ENCODE data around the gene AK1. TPM values are rescaled to one million over a fixed set of nuclear protein-coding genes. Genes with fewer than 3 reads are reported as not detected.
"Not testable (repeated sequence)": the region's sequence is repeated elsewhere in the genome, so short reads cannot be mapped to it uniquely, and the experiment has no call there.

The AK1 gene
- total RNA-seq, 1 experiment from 2014 or later: 62.1 TPM

DNA sequence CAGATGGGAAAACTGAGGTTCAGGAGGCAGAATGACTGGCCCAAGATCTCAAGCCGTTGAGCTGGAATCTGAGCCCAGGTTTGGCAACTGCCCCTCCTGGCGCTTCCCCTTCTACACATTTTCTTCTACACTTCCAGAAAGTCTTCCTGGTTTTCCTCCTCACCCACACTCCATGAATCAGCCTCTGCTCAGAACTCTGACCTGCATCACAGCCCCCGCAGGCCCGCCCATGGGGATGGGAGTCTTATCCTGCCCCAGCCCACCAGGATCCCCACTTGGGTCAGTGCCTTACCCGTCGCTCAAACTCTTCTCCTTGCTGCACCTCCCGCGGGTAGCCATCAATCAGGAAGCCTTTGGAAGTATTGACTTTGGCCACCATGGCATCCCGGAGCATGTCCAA, 5.9 kb downstream of the AK1 start:
- no peak for DNase-seq (ENCODE audit: low read depth, low spot score)
- ChIA-PET POLR2A (no interaction called here), CTCF (no interaction called here)
- in situ Hi-C loops (cut with HindIII; ENCODE audit: low pct_unique_long_range_greater_than_20kb, low sequenced_read_pairs): no loop called here
- no peak for TF ChIP-seq SIN3A (IDR thresholded peaks at IDR 0.05; ENCODE audit: borderline replicate concordance, insufficient read depth, low read depth, low read length)
- TF ChIP-seq, protein P1, sequence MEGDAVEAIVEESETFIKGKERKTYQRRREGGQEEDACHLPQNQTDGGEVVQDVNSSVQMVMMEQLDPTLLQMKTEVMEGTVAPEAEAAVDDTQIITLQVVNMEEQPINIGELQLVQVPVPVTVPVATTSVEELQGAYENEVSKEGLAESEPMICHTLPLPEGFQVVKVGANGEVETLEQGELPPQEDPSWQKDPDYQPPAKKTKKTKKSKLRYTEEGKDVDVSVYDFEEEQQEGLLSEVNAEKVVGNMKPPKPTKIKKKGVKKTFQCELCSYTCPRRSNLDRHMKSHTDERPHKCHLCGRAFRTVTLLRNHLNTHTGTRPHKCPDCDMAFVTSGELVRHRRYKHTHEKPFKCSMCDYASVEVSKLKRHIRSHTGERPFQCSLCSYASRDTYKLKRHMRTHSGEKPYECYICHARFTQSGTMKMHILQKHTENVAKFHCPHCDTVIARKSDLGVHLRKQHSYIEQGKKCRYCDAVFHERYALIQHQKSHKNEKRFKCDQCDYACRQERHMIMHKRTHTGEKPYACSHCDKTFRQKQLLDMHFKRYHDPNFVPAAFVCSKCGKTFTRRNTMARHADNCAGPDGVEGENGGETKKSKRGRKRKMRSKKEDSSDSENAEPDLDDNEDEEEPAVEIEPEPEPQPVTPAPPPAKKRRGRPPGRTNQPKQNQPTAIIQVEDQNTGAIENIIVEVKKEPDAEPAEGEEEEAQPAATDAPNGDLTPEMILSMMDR (IDR thresholded peaks at IDR 0.05): no peak
- TF ChIP-seq, protein P2, sequence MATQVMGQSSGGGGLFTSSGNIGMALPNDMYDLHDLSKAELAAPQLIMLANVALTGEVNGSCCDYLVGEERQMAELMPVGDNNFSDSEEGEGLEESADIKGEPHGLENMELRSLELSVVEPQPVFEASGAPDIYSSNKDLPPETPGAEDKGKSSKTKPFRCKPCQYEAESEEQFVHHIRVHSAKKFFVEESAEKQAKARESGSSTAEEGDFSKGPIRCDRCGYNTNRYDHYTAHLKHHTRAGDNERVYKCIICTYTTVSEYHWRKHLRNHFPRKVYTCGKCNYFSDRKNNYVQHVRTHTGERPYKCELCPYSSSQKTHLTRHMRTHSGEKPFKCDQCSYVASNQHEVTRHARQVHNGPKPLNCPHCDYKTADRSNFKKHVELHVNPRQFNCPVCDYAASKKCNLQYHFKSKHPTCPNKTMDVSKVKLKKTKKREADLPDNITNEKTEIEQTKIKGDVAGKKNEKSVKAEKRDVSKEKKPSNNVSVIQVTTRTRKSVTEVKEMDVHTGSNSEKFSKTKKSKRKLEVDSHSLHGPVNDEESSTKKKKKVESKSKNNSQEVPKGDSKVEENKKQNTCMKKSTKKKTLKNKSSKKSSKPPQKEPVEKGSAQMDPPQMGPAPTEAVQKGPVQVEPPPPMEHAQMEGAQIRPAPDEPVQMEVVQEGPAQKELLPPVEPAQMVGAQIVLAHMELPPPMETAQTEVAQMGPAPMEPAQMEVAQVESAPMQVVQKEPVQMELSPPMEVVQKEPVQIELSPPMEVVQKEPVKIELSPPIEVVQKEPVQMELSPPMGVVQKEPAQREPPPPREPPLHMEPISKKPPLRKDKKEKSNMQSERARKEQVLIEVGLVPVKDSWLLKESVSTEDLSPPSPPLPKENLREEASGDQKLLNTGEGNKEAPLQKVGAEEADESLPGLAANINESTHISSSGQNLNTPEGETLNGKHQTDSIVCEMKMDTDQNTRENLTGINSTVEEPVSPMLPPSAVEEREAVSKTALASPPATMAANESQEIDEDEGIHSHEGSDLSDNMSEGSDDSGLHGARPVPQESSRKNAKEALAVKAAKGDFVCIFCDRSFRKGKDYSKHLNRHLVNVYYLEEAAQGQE (IDR thresholded peaks at IDR 0.05; ENCODE audit: insufficient read depth in 1 of 2, low read depth in 2 of 2, low read length in 1 of 2): no peak
- no peak for TF ChIP-seq TCF7L2 (IDR thresholded peaks at IDR 0.05; ENCODE audit: low read depth, low read length)
- no peak for TF ChIP-seq POLR2AphosphoS5 (IDR thresholded peaks at IDR 0.05; ENCODE audit: low read depth, low read length)
- no peak for ATAC-seq
- BruUV-seq (replicated peaks): no TSS peak
- Histone ChIP-seq H3K4me3 (ENCODE audit: low read depth in 2 of 2, low read length in 2 of 2) (no peak overlapping the region), H3K27ac (ENCODE audit: low read length) (no peak overlapping the region), H3K27me3 (ENCODE audit: control insufficient read depth, insufficient read depth, low read length) (no peaks in the 10 kb centered on the region), H3K4me1 (ENCODE audit: control insufficient read depth, insufficient read depth, low read length) (peaks cover 18% of the 10 kb centered on the region; the same call in 1 of the 2 replicates), H3K36me3 (ENCODE audit: control insufficient read depth, insufficient read depth, low read length) (no peaks in the 10 kb centered on the region), H3K9me3 (ENCODE audit: control insufficient read depth, insufficient read depth, low read depth, low read length) (no peaks in the 10 kb centered on the region)
- intact Hi-C loops (cut with micrococcal nuclease; ENCODE audit: unreplicated experiment): loop anchor here (10.0 kb wide), 1 partner anchor 67 kb away; the partner anchor contains the start of gene FPGS

DNA sequence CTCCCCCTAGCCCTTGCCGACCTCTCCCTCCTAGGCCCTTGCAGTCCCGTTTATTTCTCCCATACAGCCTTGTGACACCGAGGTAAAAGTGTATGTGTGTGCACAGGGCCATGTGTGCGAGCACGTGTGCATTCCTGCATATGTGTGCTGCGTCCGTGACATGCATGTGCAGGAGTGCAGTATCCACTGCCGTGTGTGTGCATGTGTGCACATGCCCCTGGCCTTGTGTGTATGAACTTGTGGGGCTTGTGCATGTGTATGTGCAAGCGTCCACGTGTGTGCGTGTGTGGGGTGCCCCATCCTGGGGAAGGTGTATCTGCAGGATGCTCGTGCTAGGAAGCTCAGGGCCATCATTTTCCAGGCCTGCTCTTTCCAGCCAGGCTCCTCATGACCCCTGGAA, 6.6 kb downstream of the AK1 start:
- POLR2A ChIA-PET: no interaction called here
- no peak overlapping the region for H3K27ac ChIP-seq (ENCODE audit: low read length)
- H3K27me3 ChIP-seq (ENCODE audit: control insufficient read depth, insufficient read depth, low read length): no peaks in the 10 kb centered on the region
- no TSS peak for BruUV-seq (replicated peaks)
- H3K4me3 ChIP-seq (ENCODE audit: low read depth in 2 of 2, low read length in 2 of 2): no peak overlapping the region
- intact Hi-C loops (cut with micrococcal nuclease; ENCODE audit: unreplicated experiment) (loop anchor here (10.0 kb wide), 1 partner anchor 66 kb away; the partner anchor contains the start of gene FPGS), in situ Hi-C loops (cut with HindIII; ENCODE audit: low pct_unique_long_range_greater_than_20kb, low sequenced_read_pairs) (no loop called here)
- no peaks in the 10 kb centered on the region for H3K36me3 ChIP-seq (ENCODE audit: control insufficient read depth, insufficient read depth, low read length)
- ATAC-seq (no peak), DNase-seq (ENCODE audit: low read depth, low spot score) (no peak)
- CTCF ChIA-PET: interaction anchor here (0.5 kb wide), 1 partner anchor 11 kb away, joined by 3 read pairs; no protein-coding TSS in a partner anchor
- H3K4me1 ChIP-seq (ENCODE audit: control insufficient read depth, insufficient read depth, low read length): peaks cover 15% of the 10 kb centered on the region; the same call in 1 of the 2 replicates
- TF ChIP-seq, protein P1 (IDR thresholded peaks at IDR 0.05): no peak
- TF ChIP-seq POLR2AphosphoS5 (IDR thresholded peaks at IDR 0.05; ENCODE audit: low read depth, low read length) (no peak), SIN3A (IDR thresholded peaks at IDR 0.05; ENCODE audit: borderline replicate concordance, insufficient read depth, low read depth, low read length) (no peak), TCF7L2 (IDR thresholded peaks at IDR 0.05; ENCODE audit: low read depth, low read length) (no peak)
- TF ChIP-seq, protein P2 (IDR thresholded peaks at IDR 0.05; ENCODE audit: insufficient read depth in 1 of 2, low read depth in 2 of 2, low read length in 1 of 2): no peak
- H3K9me3 ChIP-seq (ENCODE audit: control insufficient read depth, insufficient read depth, low read depth, low read length): no peaks in the 10 kb centered on the region

DNA sequence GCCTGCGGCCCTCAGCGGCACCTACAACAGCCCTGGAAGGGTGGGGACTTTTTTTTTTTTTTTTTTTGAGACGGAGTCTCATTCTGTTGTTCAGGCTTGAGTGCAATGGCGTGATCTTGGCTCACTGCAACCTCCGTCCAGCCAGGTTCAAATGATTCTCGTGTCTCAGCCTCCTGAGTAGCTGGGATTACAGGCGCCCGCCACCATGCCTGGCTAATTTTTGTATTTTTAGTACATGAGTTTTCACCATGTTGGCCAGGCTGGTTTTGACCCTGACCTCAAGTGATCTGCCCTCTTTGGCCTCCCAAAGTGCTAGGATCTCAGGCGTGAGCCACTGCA, 7.4 kb downstream of the AK1 start:
- 0 out of 2 replicates have a peak, but pooled peaks have one; percentile 5 for ATAC-seq
- BruUV-seq (replicated peaks); H3K27ac ChIP-seq (ENCODE audit: low read length); H3K36me3 ChIP-seq (ENCODE audit: control insufficient read depth, insufficient read depth, low read length); H3K4me3 ChIP-seq (ENCODE audit: low read depth in 2 of 2, low read length in 2 of 2); DNase-seq (ENCODE audit: low read depth, low spot score); in situ Hi-C loops (cut with HindIII; ENCODE audit: low pct_unique_long_range_greater_than_20kb, low sequenced_read_pairs); H3K27me3 ChIP-seq (ENCODE audit: control insufficient read depth, insufficient read depth, low read length); H3K9me3 ChIP-seq (ENCODE audit: control insufficient read depth, insufficient read depth, low read depth, low read length): not testable (repeated sequence)
- ChIA-PET CTCF (interaction anchor here (0.5 to 1.8 kb wide), 6 partner anchors 15 to 337 kb away, joined by 3 to 14 read pairs (median 6); partner anchors contain the start of gene TOR2A), POLR2A (interaction anchor here (0.7 to 0.8 kb wide), 3 partner anchors 107 to 419 kb away, joined by 12 to 14 read pairs (median 13); no protein-coding TSS in a partner anchor)
- intact Hi-C loops (cut with micrococcal nuclease; ENCODE audit: unreplicated experiment): loop anchor here (10.0 kb wide), 1 partner anchor 65 kb away; the partner anchor contains the start of gene FPGS
- H3K4me1 ChIP-seq (ENCODE audit: control insufficient read depth, insufficient read depth, low read length): peaks cover 13% of the 10 kb centered on the region; the same call in 1 of the 2 replicates

Measured in Panc1 (cell line).